SU-DHL-6 (cell line): ENCODE data around the gene HNF4A.

Experiments
- H2AFZ ChIP-seq: fragments of 200-600 bp; sonication (generic); 2 replicates; pipeline ENCODE4 v1.6.1; 2014; ENCODE audit warnings: low read depth, mild to moderate bottlenecking, moderate library complexity, mixed read lengths, antibody characterized with exemption, low read length; ENCODE audit not compliant: severe bottlenecking
- H3F3A ChIP-seq: fragments of 200-600 bp; shearing (Covaris generic); 2 replicates; pipeline ENCODE4 v1.6.0; 2016; ENCODE audit warnings: antibody characterized with exemption, mild to moderate bottlenecking; ENCODE audit not compliant: insufficient read depth
- H3K27ac ChIP-seq: fragments of 200-600 bp; sonication (generic); 2 replicates; pipeline ENCODE4 v1.5.1; 2016; ENCODE audit warnings: low read depth, mild to moderate bottlenecking, low read length, moderate library complexity, mixed read lengths
- H3K27me3 ChIP-seq: fragments of 200-600 bp; sonication (generic), shearing (Covaris generic); 2 replicates; pipeline ENCODE4 v1.6.0; 2014; ENCODE audit warnings: mild to moderate bottlenecking, low read length
- H3K36me3 ChIP-seq: fragments of 200-600 bp; sonication (generic); 2 replicates; pipeline ENCODE4 v1.6.1; 2014; ENCODE audit warnings: mild to moderate bottlenecking, low read length, mixed read lengths
- H3K4me2 ChIP-seq: fragments of 300-600, 200-600 bp; shearing (Covaris generic), sonication (generic); 2 replicates; pipeline ENCODE4 v1.6.0; 2014; ENCODE audit warnings: low read length, low read depth, mild to moderate bottlenecking; ENCODE audit not compliant: poor library complexity, severe bottlenecking
- H3K4me3 ChIP-seq: fragments of 200-600 bp; sonication (generic); 2 replicates; pipeline ENCODE4 v1.5.1; 2014; ENCODE audit warnings: antibody characterized with exemption, low read length, mild to moderate bottlenecking, mixed read lengths; ENCODE audit not compliant: insufficient read depth, poor library complexity, severe bottlenecking
- H3K79me2 ChIP-seq: fragments of 200-600 bp; sonication (generic); 2 replicates; pipeline ENCODE4 v1.6.1; 2014; ENCODE audit warnings: mild to moderate bottlenecking, low read length, moderate library complexity; ENCODE audit not compliant: insufficient read depth
- H3K9ac ChIP-seq: fragments of 200-600 bp; sonication (generic); 2 replicates; pipeline ENCODE4 v1.7.0; 2014; ENCODE audit warnings: mild to moderate bottlenecking, low read length
- H3K9me2 ChIP-seq: fragments of 200-600 bp; sonication (generic); replicated peaks from 2 replicates; pipeline ENCODE4 v1.6.1; 2014; ENCODE audit warnings: low read length; ENCODE audit not compliant: insufficient read depth
- H3K9me3 ChIP-seq: fragments of 200-600 bp; sonication (generic); 2 replicates; pipeline ENCODE4 v1.6.1; 2014; ENCODE audit warnings: low read length, mixed read lengths; ENCODE audit not compliant: insufficient read depth
- H4K20me1 ChIP-seq: fragments of 200-600 bp; sonication (generic); 2 replicates; pipeline ENCODE4 v1.6.1; 2014; ENCODE audit warnings: low read depth, mild to moderate bottlenecking, antibody characterized with exemption, low read length, moderate library complexity, mixed read lengths
- CTCF ChIP-seq: fragments of 200-600 bp; sonication (generic); IDR thresholded peaks from one replicate; pipeline ENCODE4 v1.5.1; 2017; ENCODE audit warnings: antibody characterized with exemption, mild to moderate bottlenecking, low read length, moderate library complexity; ENCODE audit not compliant: insufficient read depth, poor library complexity, severe bottlenecking
- EZH2phosphoT487 ChIP-seq: fragments of 200-600 bp; sonication (generic), shearing (Covaris generic); conservative IDR thresholded peaks from 2 replicates; pipeline ENCODE4 v1.6.1; 2018; ENCODE audit warnings: mild to moderate bottlenecking, antibody characterized with exemption, low read length, moderate library complexity, mixed read lengths

The HNF4A gene

GRCh38 chr20:44424039-44424495 lies 68.6 kb downstream of the HNF4A start:
- H3K9ac ChIP-seq: no peak overlapping the region
- H3K4me3 ChIP-seq: no peak overlapping the region
- no peaks in the 10 kb centered on the region for H3K36me3 ChIP-seq
- no peaks in the 10 kb centered on the region for H3K9me2 ChIP-seq
- no peak overlapping the region for H3K4me2 ChIP-seq
- no peaks in the 10 kb centered on the region for H3K27me3 ChIP-seq
- no peaks in the 10 kb centered on the region for H3K9me3 ChIP-seq
- TF ChIP-seq CTCF (no peak), EZH2phosphoT487 (no peak)
- H3F3A ChIP-seq: no peaks in the 10 kb centered on the region
- H3K27ac ChIP-seq: no peak overlapping the region
- no peak overlapping the region for H2AFZ ChIP-seq
- H3K79me2 ChIP-seq: no peaks in the 10 kb centered on the region
- no peaks in the 10 kb centered on the region for H4K20me1 ChIP-seq

- Histone ChIP-seq H3K9me2 (no peaks in the 10 kb centered on the region), H3K4me3 (no peak overlapping the region), H3F3A (no peaks in the 10 kb centered on the region), H3K27me3 (no peaks in the 10 kb centered on the region), H4K20me1 (no peaks in the 10 kb centered on the region), H2AFZ (no peak overlapping the region), H3K9ac (no peak overlapping the region), H3K4me2 (no peak overlapping the region), H3K27ac (no peak overlapping the region), H3K36me3 (no peaks in the 10 kb centered on the region), H3K79me2 (no peaks in the 10 kb centered on the region), H3K9me3 (no peaks in the 10 kb centered on the region)
- TF ChIP-seq EZH2phosphoT487 (no peak), CTCF (no peak)
These were observed 70.4 kb downstream of the HNF4A start for GRCh38 chr20:44425923-44426322.

GRCh38 chr20:44426879-44427790 lies 71.6 kb downstream of the HNF4A start:
- H3K9me3 ChIP-seq: no peaks in the 10 kb centered on the region
- H3K4me2 ChIP-seq: no peak overlapping the region
- H3K27ac ChIP-seq: no peak overlapping the region
- H3K9ac ChIP-seq: no peak overlapping the region
- H3K79me2 ChIP-seq: no peaks in the 10 kb centered on the region
- no peak for TF ChIP-seq CTCF
- TF ChIP-seq EZH2phosphoT487: no peak
- H3K4me3 ChIP-seq: no peak overlapping the region
- no peaks in the 10 kb centered on the region for H3K9me2 ChIP-seq
- no peaks in the 10 kb centered on the region for H3K36me3 ChIP-seq
- no peaks in the 10 kb centered on the region for H3K27me3 ChIP-seq
- H2AFZ ChIP-seq: no peak overlapping the region
- H4K20me1 ChIP-seq: no peaks in the 10 kb centered on the region
- H3F3A ChIP-seq: no peaks in the 10 kb centered on the region
